Measurements from ENCODE around the gene EPB41L3. TPM values are rescaled to one million over a fixed set of nuclear protein-coding genes. Genes with fewer than 3 reads are reported as not detected.

Gene EPB41L3
- total and polyA plus RNA-seq, 12 donors, result 36.5 to 236 (median 140) TPM

GRCh38 chr18:5415031-5415430 lies 128.8 kb downstream of the EPB41L3 start:
- intact Hi-C loops (cut with DNase I), result no loop called here
- Histone ChIP-seq H3K27me3 (no peaks in the 10 kb centered on the region), H3K4me1 (replicated peaks in 1 of 2) (peaks cover 6 to 11% of the 10 kb centered on the region in 2 donors), H3K36me3 (replicated peaks in 1 of 2) (peaks cover 0 to 6% of the 10 kb centered on the region in 2 donors), H3K4me3 (no peak overlapping the region), H3K9me3 (replicated peaks in 1 of 3) (no peaks in the 10 kb centered on the region), H3K27ac (no peak overlapping the region)
- TF ChIP-seq POLR2A (IDR thresholded peaks at IDR 0.05) (no peak), CTCF (IDR thresholded peaks at IDR 0.05) (no peak)
- no peak for DNase-seq
- 91 to 92% (median 92%) methylated on average over 4 of the region's 4 CpGs for WGBS, 4 donors

- TF ChIP-seq POLR2A (IDR thresholded peaks at IDR 0.05), result no peak
- no peak for TF ChIP-seq CTCF (IDR thresholded peaks at IDR 0.05)
- Histone ChIP-seq H3K9me3 (replicated peaks in 1 of 3) (no peaks in the 10 kb centered on the region), H3K36me3 (replicated peaks in 1 of 2) (peaks cover 0 to 6% of the 10 kb centered on the region in 2 donors), H3K4me3 (no peak overlapping the region), H3K27me3 (no peaks in the 10 kb centered on the region), H3K4me1 (replicated peaks in 1 of 2) (peaks cover 6 to 11% of the 10 kb centered on the region in 2 donors), H3K27ac (no peak overlapping the region)
- intact Hi-C loops (cut with DNase I), result no loop called here
- WGBS, 4 donors, result 77 to 81% (median 80%) methylated on average over 3 to 6 of the region's 6 CpGs
- no peak for DNase-seq
Observed at GRCh38 chr18:5414546-5414945, 129.3 kb downstream of the EPB41L3 start.

GRCh38 chr18:5413447-5413846 lies 130.3 kb downstream of the EPB41L3 start:
- DNase-seq, result no peak
- Histone ChIP-seq H3K4me1 (replicated peaks in 1 of 2) (peaks cover 6 to 11% of the 10 kb centered on the region in 2 donors), H3K9me3 (replicated peaks in 1 of 3) (no peaks in the 10 kb centered on the region), H3K4me3 (no peak overlapping the region), H3K36me3 (replicated peaks in 1 of 2) (peaks cover 0 to 6% of the 10 kb centered on the region in 2 donors), H3K27ac (no peak overlapping the region), H3K27me3 (no peaks in the 10 kb centered on the region)
- intact Hi-C loops (cut with DNase I), result no loop called here
- TF ChIP-seq CTCF (IDR thresholded peaks at IDR 0.05), result no peak
- WGBS, 4 donors, result 63 to 81% (median 75%) methylated on average over 2 of the region's 2 CpGs

- TF ChIP-seq POLR2A (IDR thresholded peaks at IDR 0.05) (no peak), CTCF (IDR thresholded peaks at IDR 0.05) (no peak)
- DNase-seq, result no peak
- Histone ChIP-seq H3K9me3 (replicated peaks in 1 of 3) (no peaks in the 10 kb centered on the region), H3K36me3 (replicated peaks in 1 of 2) (peaks cover 0 to 9% of the 10 kb centered on the region in 2 donors), H3K4me1 (replicated peaks in 1 of 2) (no peaks in the 10 kb centered on the region), H3K27ac (no peak overlapping the region), H3K27me3 (no peaks in the 10 kb centered on the region), H3K4me3 (no peak overlapping the region)
- WGBS, 4 donors, result 84 to 95% (median 93%) methylated on average over 7 of the region's 7 CpGs
- intact Hi-C loops (cut with DNase I), result no loop called here
Observed at GRCh38 chr18:5410582-5410981, 133.2 kb downstream of the EPB41L3 start.
